ENCODE results near the gene TDRD12.
"Not testable (repeated sequence)": the region's sequence is repeated elsewhere in the genome, so short reads cannot be mapped to it uniquely, and the experiment has no call there.

TDRD12 gene

GRCh38 chr19:32709032-32709431 is 10.5 kb upstream of the TDRD12 start:
- no peak for DNase-seq (ENCODE audit: low spot score)
- no peak for TF ChIP-seq CTCF (IDR thresholded peaks at IDR 0.05; ENCODE audit: extremely low read depth, insufficient read depth, missing control alignments)
- in situ Hi-C loops (cut with MboI; ENCODE audit: low pct_unique_long_range_greater_than_20kb, low sequenced_read_pairs, unreplicated experiment): no loop called here

DNA sequence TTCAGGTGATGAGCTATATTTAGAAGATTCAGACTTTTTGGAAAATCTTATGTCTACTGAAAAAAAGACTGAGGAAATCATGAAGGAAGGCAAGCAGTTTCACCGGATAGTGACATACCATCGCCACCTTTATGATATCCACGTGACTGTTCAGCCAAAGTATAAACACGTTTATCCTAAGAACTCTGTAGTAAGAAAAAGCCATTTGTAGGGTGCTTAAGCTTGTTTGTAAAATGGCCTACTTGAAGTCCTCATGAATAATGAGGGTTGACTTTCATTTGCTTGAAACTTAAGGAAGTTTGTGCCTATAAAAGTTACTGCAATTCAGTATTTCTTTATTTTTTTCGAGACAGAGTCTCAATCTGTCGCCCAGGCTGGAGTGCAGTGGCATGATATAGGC is 7.8 kb upstream of the TDRD12 start:
- no peak for DNase-seq (ENCODE audit: low spot score)
- TF ChIP-seq CTCF (IDR thresholded peaks at IDR 0.05; ENCODE audit: extremely low read depth, insufficient read depth, missing control alignments): no peak
- in situ Hi-C loops (cut with MboI; ENCODE audit: low pct_unique_long_range_greater_than_20kb, low sequenced_read_pairs, unreplicated experiment): no loop called here

DNA sequence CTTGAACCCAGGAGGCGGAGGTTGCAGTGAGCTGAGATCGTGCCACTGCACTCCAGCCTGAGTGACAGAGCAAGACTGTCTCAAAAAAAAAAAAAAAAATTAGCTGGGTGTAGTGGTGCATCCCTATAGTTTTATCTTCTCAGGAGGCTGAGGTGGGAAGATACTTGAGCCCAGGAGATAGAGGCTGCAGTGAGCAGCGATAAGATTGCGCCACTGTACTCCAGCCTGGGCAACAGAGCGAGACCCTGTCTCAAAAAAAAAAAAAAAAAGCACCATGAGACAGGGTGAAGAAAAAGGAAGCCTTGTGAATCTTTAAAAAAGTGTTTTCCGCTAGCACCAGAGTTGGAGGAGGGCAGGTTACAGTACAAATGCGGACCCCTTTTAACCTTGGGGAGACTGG is 3.4 kb upstream of the TDRD12 start:
- in situ Hi-C loops (cut with MboI; ENCODE audit: low pct_unique_long_range_greater_than_20kb, low sequenced_read_pairs, unreplicated experiment); DNase-seq (ENCODE audit: low spot score): not testable (repeated sequence)

GRCh38 chr19:32717496-32717895 is 2.1 kb upstream of the TDRD12 start:
- in situ Hi-C loops (cut with MboI; ENCODE audit: low pct_unique_long_range_greater_than_20kb, low sequenced_read_pairs, unreplicated experiment): no loop called here
- TF ChIP-seq CTCF (IDR thresholded peaks at IDR 0.05; ENCODE audit: extremely low read depth, insufficient read depth, missing control alignments): no peak
- no peak for DNase-seq (ENCODE audit: low spot score)

- no peak for DNase-seq (ENCODE audit: low spot score)
- in situ Hi-C loops (cut with MboI; ENCODE audit: low pct_unique_long_range_greater_than_20kb, low sequenced_read_pairs, unreplicated experiment): no loop called here
- no peak for TF ChIP-seq CTCF (IDR thresholded peaks at IDR 0.05; ENCODE audit: extremely low read depth, insufficient read depth, missing control alignments)
These were observed 1.3 kb upstream of the TDRD12 start for GRCh38 chr19:32718286-32718685.

- in situ Hi-C loops (cut with MboI; ENCODE audit: low pct_unique_long_range_greater_than_20kb, low sequenced_read_pairs, unreplicated experiment): no loop called here
- TF ChIP-seq CTCF (IDR thresholded peaks at IDR 0.05; ENCODE audit: extremely low read depth, insufficient read depth, missing control alignments): no peak
These were observed 809 bp downstream of the TDRD12 start for GRCh38 chr19:32720216-32720935.

GRCh38 chr19:32720936-32721250 is 1.3 kb downstream of the TDRD12 start:
- DNase-seq (ENCODE audit: low spot score): no peak
- in situ Hi-C loops (cut with MboI; ENCODE audit: low pct_unique_long_range_greater_than_20kb, low sequenced_read_pairs, unreplicated experiment): no loop called here
- no peak for TF ChIP-seq CTCF (IDR thresholded peaks at IDR 0.05; ENCODE audit: extremely low read depth, insufficient read depth, missing control alignments)

More at GRCh38 chr19:32720216-32720935, 809 bp downstream of the TDRD12 start:
- peak; percentile 44 for DNase-seq (ENCODE audit: low spot score)
